LNCaP clone FGC (cell line): ENCODE measurements around the gene PPFIBP2.

ENCODE experiments used
- DNase-seq: peaks from one replicate; pipeline ENCODE4 v3.0.0-alpha.2; 2011; ENCODE audit warnings: low read depth
- H3K4me3 ChIP-seq: 2 replicates; pipeline ENCODE4 v1.5.1; 2011; ENCODE audit warnings: mild to moderate bottlenecking, low read depth, low read length, control low read depth
- CTCF ChIP-seq: IDR thresholded peaks from 2 replicates; pipeline ENCODE4 v1.5.1; 2012; ENCODE audit warnings: mild to moderate bottlenecking; ENCODE audit not compliant: control insufficient read depth, insufficient read depth; ENCODE audit errors: extremely low read depth

The PPFIBP2 gene

GRCh38 chr11:7518811-7519562, 5.2 kb downstream of the PPFIBP2 start:
- H3K4me3 ChIP-seq, result no peak overlapping the region
- no peak for DNase-seq

GRCh38 chr11:7520011-7520942, 6.5 kb downstream of the PPFIBP2 start:
- DNase-seq, result no peak
- no peak overlapping the region for H3K4me3 ChIP-seq
- TF ChIP-seq CTCF, result no peak

More at GRCh38 chr11:7518811-7519562, 5.2 kb downstream of the PPFIBP2 start:
- no peak for TF ChIP-seq CTCF

GRCh38 chr11:7520981-7521487, 7.2 kb downstream of the PPFIBP2 start:
- no peak for DNase-seq
- no peak overlapping the region for H3K4me3 ChIP-seq
- no peak for TF ChIP-seq CTCF

GRCh38 chr11:7522121-7522520, 8.3 kb downstream of the PPFIBP2 start:
- no peak for TF ChIP-seq CTCF
- no peak for DNase-seq
- no peak overlapping the region for H3K4me3 ChIP-seq

GRCh38 chr11:7522546-7522945, 8.7 kb downstream of the PPFIBP2 start:
- H3K4me3 ChIP-seq, result no peak overlapping the region
- DNase-seq, result no peak

More at GRCh38 chr11:7522546-7522945, 8.7 kb downstream of the PPFIBP2 start:
- TF ChIP-seq CTCF, result no peak
